Measurements from ENCODE around the gene TRAPPC3. TPM values are rescaled to one million over a fixed set of nuclear protein-coding genes. Genes with fewer than 3 reads are reported as not detected.

Gene TRAPPC3
- total and polyA plus RNA-seq, 2 experiments from 2014 or later = 45.6 to 55.9 TPM

GRCh38 chr1:36137226-36137625 is 12.1 kb downstream of the TRAPPC3 start (continued):
- TF ChIP-seq, protein P1, sequence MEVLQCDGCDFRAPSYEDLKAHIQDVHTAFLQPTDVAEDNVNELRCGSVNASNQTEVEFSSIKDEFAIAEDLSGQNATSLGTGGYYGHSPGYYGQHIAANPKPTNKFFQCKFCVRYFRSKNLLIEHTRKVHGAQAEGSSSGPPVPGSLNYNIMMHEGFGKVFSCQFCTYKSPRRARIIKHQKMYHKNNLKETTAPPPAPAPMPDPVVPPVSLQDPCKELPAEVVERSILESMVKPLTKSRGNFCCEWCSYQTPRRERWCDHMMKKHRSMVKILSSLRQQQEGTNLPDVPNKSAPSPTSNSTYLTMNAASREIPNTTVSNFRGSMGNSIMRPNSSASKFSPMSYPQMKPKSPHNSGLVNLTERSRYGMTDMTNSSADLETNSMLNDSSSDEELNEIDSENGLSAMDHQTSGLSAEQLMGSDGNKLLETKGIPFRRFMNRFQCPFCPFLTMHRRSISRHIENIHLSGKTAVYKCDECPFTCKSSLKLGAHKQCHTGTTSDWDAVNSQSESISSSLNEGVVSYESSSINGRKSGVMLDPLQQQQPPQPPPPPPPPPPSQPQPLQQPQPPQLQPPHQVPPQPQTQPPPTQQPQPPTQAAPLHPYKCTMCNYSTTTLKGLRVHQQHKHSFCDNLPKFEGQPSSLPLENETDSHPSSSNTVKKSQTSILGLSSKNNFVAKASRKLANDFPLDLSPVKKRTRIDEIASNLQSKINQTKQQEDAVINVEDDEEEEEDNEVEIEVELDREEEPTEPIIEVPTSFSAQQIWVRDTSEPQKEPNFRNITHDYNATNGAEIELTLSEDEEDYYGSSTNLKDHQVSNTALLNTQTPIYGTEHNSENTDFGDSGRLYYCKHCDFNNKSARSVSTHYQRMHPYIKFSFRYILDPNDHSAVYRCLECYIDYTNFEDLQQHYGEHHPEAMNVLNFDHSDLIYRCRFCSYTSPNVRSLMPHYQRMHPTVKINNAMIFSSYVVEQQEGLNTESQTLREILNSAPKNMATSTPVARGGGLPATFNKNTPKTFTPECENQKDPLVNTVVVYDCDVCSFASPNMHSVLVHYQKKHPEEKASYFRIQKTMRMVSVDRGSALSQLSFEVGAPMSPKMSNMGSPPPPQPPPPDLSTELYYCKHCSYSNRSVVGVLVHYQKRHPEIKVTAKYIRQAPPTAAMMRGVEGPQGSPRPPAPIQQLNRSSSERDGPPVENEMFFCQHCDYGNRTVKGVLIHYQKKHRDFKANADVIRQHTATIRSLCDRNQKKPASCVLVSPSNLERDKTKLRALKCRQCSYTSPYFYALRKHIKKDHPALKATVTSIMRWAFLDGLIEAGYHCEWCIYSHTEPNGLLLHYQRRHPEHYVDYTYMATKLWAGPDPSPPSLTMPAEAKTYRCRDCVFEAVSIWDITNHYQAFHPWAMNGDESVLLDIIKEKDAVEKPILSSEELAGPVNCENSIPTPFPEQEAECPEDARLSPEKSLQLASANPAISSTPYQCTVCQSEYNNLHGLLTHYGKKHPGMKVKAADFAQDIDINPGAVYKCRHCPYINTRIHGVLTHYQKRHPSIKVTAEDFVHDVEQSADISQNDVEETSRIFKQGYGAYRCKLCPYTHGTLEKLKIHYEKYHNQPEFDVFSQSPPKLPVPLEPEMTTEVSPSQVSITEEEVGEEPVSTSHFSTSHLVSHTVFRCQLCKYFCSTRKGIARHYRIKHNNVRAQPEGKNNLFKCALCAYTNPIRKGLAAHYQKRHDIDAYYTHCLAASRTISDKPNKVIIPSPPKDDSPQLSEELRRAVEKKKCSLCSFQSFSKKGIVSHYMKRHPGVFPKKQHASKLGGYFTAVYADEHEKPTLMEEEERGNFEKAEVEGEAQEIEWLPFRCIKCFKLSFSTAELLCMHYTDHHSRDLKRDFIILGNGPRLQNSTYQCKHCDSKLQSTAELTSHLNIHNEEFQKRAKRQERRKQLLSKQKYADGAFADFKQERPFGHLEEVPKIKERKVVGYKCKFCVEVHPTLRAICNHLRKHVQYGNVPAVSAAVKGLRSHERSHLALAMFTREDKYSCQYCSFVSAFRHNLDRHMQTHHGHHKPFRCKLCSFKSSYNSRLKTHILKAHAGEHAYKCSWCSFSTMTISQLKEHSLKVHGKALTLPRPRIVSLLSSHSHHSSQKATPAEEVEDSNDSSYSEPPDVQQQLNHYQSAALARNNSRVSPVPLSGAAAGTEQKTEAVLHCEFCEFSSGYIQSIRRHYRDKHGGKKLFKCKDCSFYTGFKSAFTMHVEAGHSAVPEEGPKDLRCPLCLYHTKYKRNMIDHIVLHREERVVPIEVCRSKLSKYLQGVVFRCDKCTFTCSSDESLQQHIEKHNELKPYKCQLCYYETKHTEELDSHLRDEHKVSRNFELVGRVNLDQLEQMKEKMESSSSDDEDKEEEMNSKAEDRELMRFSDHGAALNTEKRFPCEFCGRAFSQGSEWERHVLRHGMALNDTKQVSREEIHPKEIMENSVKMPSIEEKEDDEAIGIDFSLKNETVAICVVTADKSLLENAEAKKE (CRISPR knock-in tag; IDR thresholded peaks at IDR 0.05) = no peak
- TF ChIP-seq ZNF331 (CRISPR knock-in tag; IDR thresholded peaks at IDR 0.05; ENCODE audit: low read depth) = no peak
- no peak for TF ChIP-seq JUNB (IDR thresholded peaks at IDR 0.05; ENCODE audit: unreplicated experiment)
- no peak for TF ChIP-seq EZH2phosphoT487 (IDR thresholded peaks at IDR 0.05; ENCODE audit: unreplicated experiment)
- TF ChIP-seq CREB1 (CRISPR knock-in tag; IDR thresholded peaks at IDR 0.05; ENCODE audit: low read depth) = no peak

DNA sequence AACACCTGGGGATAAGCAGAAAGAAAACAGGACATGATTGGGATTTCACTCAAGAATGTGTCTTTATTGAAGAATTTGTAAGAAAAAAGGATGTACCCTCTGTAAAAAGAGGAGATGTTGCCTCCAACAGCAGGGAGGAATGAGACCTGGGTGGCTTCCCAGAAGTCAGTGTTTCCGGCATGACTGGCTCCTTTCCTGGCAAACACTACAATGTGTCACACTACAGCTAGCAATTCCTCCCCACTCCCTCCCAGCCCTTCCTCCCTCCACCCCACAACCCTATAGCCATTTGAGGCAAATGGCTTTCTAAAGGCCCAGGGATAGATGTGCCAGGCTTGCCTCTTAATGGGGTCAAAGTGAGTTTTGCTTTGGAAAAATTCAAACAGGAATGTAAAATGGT is 12.8 kb downstream of the TRAPPC3 start:
- Histone ChIP-seq H3K36me3 (ENCODE audit: insufficient read depth) (no peaks in the 10 kb centered on the region), H3K79me2 (replicated peaks; ENCODE audit: insufficient read depth) (no peaks in the 10 kb centered on the region; the same call in 1 of the 2 replicates), H3K27me3 (ENCODE audit: insufficient read depth) (no peaks in the 10 kb centered on the region), H3K9me2 (ENCODE audit: insufficient read depth) (no peaks in the 10 kb centered on the region), H3K4me3 (no peak overlapping the region), H2AFZ (no peak overlapping the region), H3K4me2 (no peak overlapping the region), H3K27ac (ENCODE audit: low read depth) (no peak overlapping the region), H3F3A (replicated peaks; ENCODE audit: low read depth) (peaks cover 6% of the 10 kb centered on the region; the same call in 1 of the 2 replicates), H3K4me1 (ENCODE audit: insufficient read depth) (peaks cover 3% of the 10 kb centered on the region), H4K20me1 (replicated peaks; ENCODE audit: insufficient read depth) (no peaks in the 10 kb centered on the region; the same call in 1 of the 2 replicates)
- DNase-seq (ENCODE audit: low spot score) (no peak), ATAC-seq (no peak)
- Mint-ChIP-seq H3K9me3 (no peaks in the 10 kb centered on the region), H3K36me3 (ENCODE audit: low read depth) (peaks cover 3% of the 10 kb centered on the region; the same call in 1 of the 3 replicates), H3K27me3 (ENCODE audit: insufficient read depth, low read depth, poor library complexity) (peaks cover 4% of the 10 kb centered on the region), H3K4me1 (peaks cover 13% of the 10 kb centered on the region; the same call in 2 of the 3 replicates), H3K4me3 (no peak overlapping the region), H3K27ac (no peak overlapping the region)
- no peak for TF ChIP-seq POLR2AphosphoS5 (IDR thresholded peaks at IDR 0.05; ENCODE audit: low read depth)
- TF ChIP-seq, protein P1 (CRISPR knock-in tag; IDR thresholded peaks at IDR 0.05) = no peak
- TF ChIP-seq ZNF114 (CRISPR knock-in tag; IDR thresholded peaks at IDR 0.05) = no peak
